HepG2 (cell line): ENCODE results near the gene GLIPR1.

Experiments
- EED ChIP-seq: sonication (generic); formaldehyde crosslinking; IDR thresholded peaks from 2 replicates; pipeline ENCODE4 v1.5.0; 2020; ENCODE audit warnings: mild to moderate bottlenecking, missing genetic modification reagents
- NR2F1 ChIP-seq, 2 experiments: fragments of 450-650 bp in 1 of 2; formaldehyde crosslinking in 1 of 2; IDR thresholded peaks; 2 replicates each; pipeline versions ENCODE4 v1.5.0 to v1.6.1; 2016 to 2020; ENCODE audit warnings: mild to moderate bottlenecking in 1 of 2, missing compliant biosample characterization in 1 of 2, missing genetic modification reagents in 1 of 2, moderate library complexity in 1 of 2
- TF ChIP-seq, protein P1 (sequence below): sonication (generic); formaldehyde crosslinking; IDR thresholded peaks from 2 replicates; pipeline ENCODE4 v1.4.0; 2020; ENCODE audit warnings: mild to moderate bottlenecking, missing genetic modification reagents

DNA sequence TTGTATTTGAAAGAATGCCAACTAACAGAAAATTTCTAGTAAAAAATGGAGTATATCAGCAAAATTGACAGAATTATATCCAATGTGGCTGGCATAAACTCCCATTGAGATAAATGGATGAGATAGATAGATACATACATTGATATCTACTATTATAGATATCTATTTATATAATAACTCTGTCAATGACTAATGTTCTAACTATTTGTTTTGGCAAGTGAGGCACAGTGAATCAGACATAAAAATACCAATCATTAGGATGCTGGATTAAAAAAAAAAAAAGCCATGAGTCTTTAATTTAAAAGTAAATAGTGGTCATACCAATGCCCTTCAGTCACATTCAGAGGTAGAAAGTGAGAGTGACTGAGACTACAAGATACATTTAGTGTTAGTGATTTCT lies 33.7 kb upstream of the GLIPR1 start:
- TF ChIP-seq EED = no peak
- no peak for TF ChIP-seq NR2F1 (CRISPR knock-in tag; IDR thresholded peaks at IDR 0.05)
- TF ChIP-seq, protein P1, sequence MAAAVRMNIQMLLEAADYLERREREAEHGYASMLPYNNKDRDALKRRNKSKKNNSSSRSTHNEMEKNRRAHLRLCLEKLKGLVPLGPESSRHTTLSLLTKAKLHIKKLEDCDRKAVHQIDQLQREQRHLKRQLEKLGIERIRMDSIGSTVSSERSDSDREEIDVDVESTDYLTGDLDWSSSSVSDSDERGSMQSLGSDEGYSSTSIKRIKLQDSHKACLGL (CRISPR knock-in tag) = no peak
